Progenitor cell of endocrine pancreas (in vitro differentiated cells): Measurements from ENCODE around the gene FOXC1. TPM values are rescaled to one million over a fixed set of nuclear protein-coding genes. Genes with fewer than 3 reads are reported as not detected.

Experiments used
- DNase-seq: peaks from one replicate; pipeline ENCODE4 v3.0.0; 2021; ENCODE audit warnings: low spot score; ENCODE audit not compliant: unreplicated experiment
- H3K27ac Mint-ChIP-seq: 2 replicates; pipeline ENCODE4 v1.8.0; 2021; ENCODE audit warnings: mild to moderate bottlenecking, moderate library complexity, mixed read lengths
- H3K27me3 Mint-ChIP-seq: 2 replicates; pipeline ENCODE4 v1.8.0; 2021; ENCODE audit warnings: mixed read lengths
- H3K36me3 Mint-ChIP-seq: 2 replicates; pipeline ENCODE4 v1.8.0; 2022; ENCODE audit warnings: mixed read lengths; ENCODE audit not compliant: insufficient read depth
- H3K4me1 Mint-ChIP-seq: 2 replicates; pipeline ENCODE4 v1.8.0; 2021; ENCODE audit warnings: low read depth, mixed read lengths
- H3K4me3 Mint-ChIP-seq: 2 replicates; pipeline ENCODE4 v1.8.0; 2021; ENCODE audit warnings: low read depth, mild to moderate bottlenecking, moderate library complexity, mixed read lengths
- H3K9me3 Mint-ChIP-seq: 2 replicates; pipeline ENCODE4 v1.8.0; 2021; ENCODE audit warnings: low read depth, mixed read lengths
- CTCF ChIP-seq: fragments of 200-600 bp; sonication (generic); IDR thresholded peaks from one replicate; pipeline ENCODE4 v1.5.0; 2021; ENCODE audit warnings: antibody characterized with exemption, mild to moderate bottlenecking; ENCODE audit not compliant: unreplicated experiment
- long read RNA-seq: library from polyadenylated mRNA; unstranded; transcript quantifications from one replicate; pipeline ENCODE4 v2.0.0, GENCODE V29; 2020
- total RNA-seq: library from RNA; stranded (reverse); gene quantifications from 2 replicates; pipeline ENCODE4 v1.2.1, GENCODE V29; 2021

The FOXC1 gene
- total RNA-seq, result 0.46 and 1.1 TPM in 2 replicates
- long read RNA-seq, result 0 reads

- no peak for DNase-seq
- peaks cover 66% of the 10 kb centered on the region for H3K27me3 Mint-ChIP-seq
- no peaks in the 10 kb centered on the region for H3K9me3 Mint-ChIP-seq
- no peaks in the 10 kb centered on the region for H3K36me3 Mint-ChIP-seq
- peaks cover 16% of the 10 kb centered on the region for H3K4me1 Mint-ChIP-seq
- TF ChIP-seq CTCF, result no peak
- H3K4me3 Mint-ChIP-seq, result peak within 1 kb of the TSS; percentile 57
- peak within 1 kb of the TSS; percentile 59 for H3K27ac Mint-ChIP-seq
Measured at GRCh38 chr6:1609648-1610496, at the start of gene FOXC1. Gene FOXC1 (plus strand): TSS chr6:1609915. CDS start chr6:1610446, 531 bp downstream.

- Mint-ChIP-seq H3K36me3 (no peaks in the 10 kb centered on the region), H3K9me3 (peaks cover 2% of the 10 kb centered on the region), H3K27me3 (peaks cover 5% of the 10 kb centered on the region), H3K27ac (no peak overlapping the region), H3K4me1 (peaks cover 4% of the 10 kb centered on the region), H3K4me3 (no peak overlapping the region)
- no peak for DNase-seq
- no peak for TF ChIP-seq CTCF
Measured at GRCh38 chr6:1560281-1561058, 49.2 kb upstream of the FOXC1 start.

- Mint-ChIP-seq H3K36me3 (no peaks in the 10 kb centered on the region), H3K4me3 (no peak overlapping the region), H3K9me3 (peaks cover 2% of the 10 kb centered on the region), H3K27me3 (peaks cover 5% of the 10 kb centered on the region), H3K4me1 (peaks cover 4% of the 10 kb centered on the region), H3K27ac (no peak overlapping the region)
- DNase-seq, result no peak
- TF ChIP-seq CTCF, result no peak
Measured at GRCh38 chr6:1561355-1561754, 48.4 kb upstream of the FOXC1 start.

GRCh38 chr6:1562171-1562955 is 47.4 kb upstream of the FOXC1 start:
- no peak overlapping the region for H3K27ac Mint-ChIP-seq
- H3K4me3 Mint-ChIP-seq, result no peak overlapping the region
- H3K9me3 Mint-ChIP-seq, result no peaks in the 10 kb centered on the region
- no peak for TF ChIP-seq CTCF
- H3K36me3 Mint-ChIP-seq, result no peaks in the 10 kb centered on the region
- no peak for DNase-seq
- peaks cover 2% of the 10 kb centered on the region for H3K4me1 Mint-ChIP-seq
- peaks cover 3% of the 10 kb centered on the region for H3K27me3 Mint-ChIP-seq

- Mint-ChIP-seq H3K4me1 (no peaks in the 10 kb centered on the region), H3K36me3 (no peaks in the 10 kb centered on the region), H3K4me3 (no peak overlapping the region), H3K9me3 (peaks cover 13% of the 10 kb centered on the region), H3K27me3 (peaks cover 3% of the 10 kb centered on the region), H3K27ac (no peak overlapping the region)
- no peak for TF ChIP-seq CTCF
- DNase-seq, result no peak
Measured at GRCh38 chr6:1569377-1569776, 40.3 kb upstream of the FOXC1 start.
